A549 treated with AZD2906 at 1 μM for 4 hours (cell line): ENCODE data around the gene DCANP1. TPM values are rescaled to one million over a fixed set of nuclear protein-coding genes. Genes with fewer than 3 reads are reported as not detected.

ENCODE experiments used
- total RNA-seq: library from RNA; stranded (reverse); fragments of 200-300 nt; extraction: Qiagen RNA extraction; gene quantifications from 5 replicates; pipeline ENCODE4 v1.2.3, GENCODE V29; 2022

The DCANP1 gene, protein sequence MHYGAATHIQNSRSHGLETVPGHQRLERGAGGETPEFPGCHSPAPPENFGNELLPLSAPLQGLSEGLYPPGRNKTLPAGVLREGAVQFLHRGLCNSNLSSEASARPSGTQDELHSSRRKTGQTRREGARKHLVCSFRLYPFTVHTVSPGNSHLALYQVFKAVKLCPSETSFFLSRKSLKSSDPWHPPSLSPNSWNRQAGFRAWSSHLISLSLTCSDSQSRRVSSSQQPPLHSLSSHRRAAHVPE
- not detected in 5 replicates for total RNA-seq

DNA sequence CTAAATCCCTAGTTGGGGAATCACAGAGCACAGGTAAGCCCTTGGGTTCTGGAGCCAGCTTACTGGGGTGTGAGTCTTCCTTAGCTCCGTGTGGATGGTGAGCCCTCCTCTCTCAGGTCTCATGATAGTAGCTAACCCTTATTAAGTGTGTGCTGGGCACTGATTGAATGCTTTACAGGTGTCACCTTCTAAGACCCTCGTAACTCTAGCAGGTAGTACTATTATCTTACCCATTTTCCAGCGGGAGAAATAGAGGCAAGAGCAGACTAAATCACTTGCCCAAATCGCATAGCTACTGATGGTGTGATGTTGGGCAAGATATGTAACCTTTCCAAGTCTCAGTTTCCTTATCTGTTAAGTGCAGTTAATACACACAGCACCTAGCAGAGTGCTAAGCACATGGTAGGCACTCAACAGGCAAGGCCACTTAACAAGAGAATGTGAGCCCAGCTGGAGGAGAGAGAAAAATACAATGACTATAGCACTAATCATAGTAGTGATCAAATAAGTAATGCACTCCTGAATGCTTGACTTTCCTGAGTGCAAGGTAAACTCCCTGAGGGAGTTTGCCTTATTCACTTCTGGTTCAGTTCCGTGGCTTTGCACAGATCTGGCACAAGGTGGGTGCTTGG, at the start of gene DCANP1:
Gene DCANP1, minus strand, starts transcription at position 51 of the 632 bp plus-strand sequence. CDS start 240 bp downstream, outside the sequence.

DNA sequence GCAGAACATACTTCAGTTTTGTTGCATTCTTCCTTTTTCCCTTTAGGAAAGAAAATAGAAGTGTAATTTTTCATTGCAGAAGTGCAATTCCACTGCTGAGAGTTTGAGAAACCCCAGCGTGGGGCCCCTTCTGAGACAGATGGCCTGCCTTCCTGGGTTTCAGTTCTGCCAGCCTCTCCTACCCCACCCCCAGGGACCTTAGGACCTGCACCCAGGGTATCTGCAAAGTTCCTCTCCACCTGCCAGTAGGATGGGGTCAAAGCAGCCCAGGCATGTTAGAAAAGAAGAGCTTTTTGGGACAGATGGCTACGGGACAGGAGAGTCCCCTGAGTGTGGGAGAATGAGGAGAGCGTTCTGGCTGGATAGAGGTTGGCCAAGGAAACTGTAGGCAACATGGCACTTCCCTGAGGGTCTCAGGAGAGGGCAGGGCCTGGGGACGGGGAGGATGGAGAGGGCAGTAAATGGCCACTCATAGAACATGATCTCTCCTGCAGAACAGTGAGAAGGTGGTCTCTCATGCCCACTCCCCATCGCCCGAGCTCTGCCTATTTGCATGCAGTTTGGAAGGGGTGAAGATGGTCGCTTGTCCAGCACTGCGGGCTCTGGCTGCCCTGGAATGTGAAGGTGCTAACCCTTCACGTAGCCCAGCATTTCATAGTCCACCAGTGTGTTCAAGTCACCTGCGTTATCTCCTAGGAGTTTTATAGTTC, 5.3 kb upstream of the DCANP1 start, which contains the start of gene TIFAB:
Gene TIFAB, minus strand, starts transcription at position 31 of the 710 bp plus-strand sequence. CDS start 2,412 bp downstream, outside the sequence.

DNA sequence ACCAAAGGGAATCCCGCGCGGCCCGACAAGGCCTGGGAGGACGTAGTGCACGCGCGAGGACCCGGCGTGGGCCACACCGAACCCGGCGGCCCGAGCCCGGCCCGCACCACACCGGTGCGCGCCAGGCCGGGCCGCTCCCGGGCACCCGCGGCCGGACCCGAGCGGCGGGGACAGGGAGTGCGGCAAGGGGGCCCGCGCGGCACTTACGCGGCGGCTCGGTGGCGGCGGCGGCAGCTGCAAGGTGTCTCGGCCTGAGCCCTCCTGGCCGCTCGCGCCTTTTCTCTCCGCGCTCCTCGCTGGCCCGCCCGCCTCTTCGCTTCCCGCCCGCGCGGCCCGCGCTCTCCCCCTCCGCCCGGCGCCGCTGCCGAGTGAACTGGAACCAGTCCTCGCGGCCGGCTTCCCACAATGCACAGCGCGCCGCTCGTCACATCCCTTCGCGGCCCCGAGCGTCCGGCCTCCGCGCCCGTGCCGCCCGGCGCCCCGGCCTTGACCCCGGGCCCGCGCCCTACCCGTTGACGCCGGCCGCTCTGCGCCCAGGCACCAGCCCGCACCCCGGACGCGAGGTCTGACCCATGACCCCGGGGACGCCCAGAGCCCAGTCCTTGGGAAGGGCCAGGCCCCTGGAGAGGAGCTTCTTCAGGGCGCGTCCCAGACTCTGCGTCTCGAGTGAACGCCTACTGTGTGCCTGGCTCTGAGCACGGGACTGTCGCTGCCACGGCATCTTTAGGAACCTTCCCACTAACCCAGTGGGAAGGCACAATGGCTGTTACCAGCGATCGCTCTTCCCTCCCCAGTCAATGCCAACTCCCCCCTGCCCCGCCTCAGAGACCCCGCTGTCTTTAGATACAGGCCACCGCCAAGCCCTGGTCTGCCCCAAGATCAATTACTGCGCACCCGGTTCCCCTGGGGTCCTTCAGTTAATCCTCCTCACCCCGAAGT, 48.0 kb downstream of the DCANP1 start, which contains the start of gene MACROH2A1:
Gene MACROH2A1, minus strand, starts transcription at position 377 of the 939 bp plus-strand sequence. CDS start 10,138 bp downstream, outside the sequence.

Other genes with a start within 250 kb of the DCANP1 start
- gene MACROH2A1, start 48.1 kb downstream of the DCANP1 start, total RNA-seq, result 172 to 199 TPM (median 195 TPM) in 5 replicates
- not detected in 5 replicates for gene TIFAB, start 5.0 kb upstream of the DCANP1 start, total RNA-seq
- gene NEUROG1, start 88.6 kb upstream of the DCANP1 start, total RNA-seq, result not detected in 5 replicates
- 0.09 to 0.38 TPM (median 0.27 TPM) in 5 replicates for gene CXCL14, start 131.6 kb upstream of the DCANP1 start, total RNA-seq